ENCODE data around the gene SAMD4B.
A peak's percentile ranks its signal among the peaks of the same experiment; 100 is the strongest.

Gene SAMD4B

GRCh38 chr19:39314016-39314728, 28.0 kb upstream of the SAMD4B start:
- H3K9me3 ChIP-seq (ENCODE audit: control insufficient read depth, low read length), result no peaks in the 10 kb centered on the region
- WGBS, 2 experiments, result 95 to 97% methylated on average over 64 of the region's 64 CpGs
- no peaks in the 10 kb centered on the region for H3K36me3 ChIP-seq (ENCODE audit: control insufficient read depth, insufficient read depth, low read length)
- no peak overlapping the region for H3K27ac ChIP-seq (ENCODE audit: insufficient read depth, low read depth, low read length, poor library complexity, severe bottlenecking)
- H3K4me3 ChIP-seq (ENCODE audit: insufficient read depth, low read depth, low read length), result no peak overlapping the region
- H3K27me3 ChIP-seq (ENCODE audit: control insufficient read depth, insufficient read depth, low read length, poor library complexity, severe bottlenecking), result no peaks in the 10 kb centered on the region
- H3K4me1 ChIP-seq (ENCODE audit: control insufficient read depth, insufficient read depth, low read length), result no peaks in the 10 kb centered on the region

GRCh38 chr19:39315933-39316332, 26.3 kb upstream of the SAMD4B start:
- H3K4me3 ChIP-seq (ENCODE audit: insufficient read depth, low read depth, low read length), result no peak overlapping the region
- no peaks in the 10 kb centered on the region for H3K36me3 ChIP-seq (ENCODE audit: control insufficient read depth, insufficient read depth, low read length)
- WGBS, 2 experiments, result 92% methylated on average over 1 of the region's 1 CpG; no CpG with 5 or more reads in 1 of the 2 experiments
- H3K27ac ChIP-seq (ENCODE audit: insufficient read depth, low read depth, low read length, poor library complexity, severe bottlenecking), result no peak overlapping the region
- peaks cover 7% of the 10 kb centered on the region for H3K4me1 ChIP-seq (ENCODE audit: control insufficient read depth, insufficient read depth, low read length)
- peaks cover 13% of the 10 kb centered on the region for H3K27me3 ChIP-seq (ENCODE audit: control insufficient read depth, insufficient read depth, low read length, poor library complexity, severe bottlenecking)
- H3K9me3 ChIP-seq (ENCODE audit: control insufficient read depth, low read length), result no peaks in the 10 kb centered on the region

- H3K36me3 ChIP-seq (ENCODE audit: control insufficient read depth, insufficient read depth, low read length), result no peaks in the 10 kb centered on the region
- H3K27ac ChIP-seq (ENCODE audit: insufficient read depth, low read depth, low read length, poor library complexity, severe bottlenecking), result no peak overlapping the region
- peaks cover 13% of the 10 kb centered on the region for H3K27me3 ChIP-seq (ENCODE audit: control insufficient read depth, insufficient read depth, low read length, poor library complexity, severe bottlenecking)
- H3K4me1 ChIP-seq (ENCODE audit: control insufficient read depth, insufficient read depth, low read length), result peaks cover 7% of the 10 kb centered on the region
- H3K4me3 ChIP-seq (ENCODE audit: insufficient read depth, low read depth, low read length), result no peak overlapping the region
- H3K9me3 ChIP-seq (ENCODE audit: control insufficient read depth, low read length), result no peaks in the 10 kb centered on the region
- 83 to 86% methylated on average over 11 to 12 of the region's 12 CpGs for WGBS, 2 experiments
Measured at GRCh38 chr19:39316627-39317321, 25.4 kb upstream of the SAMD4B start.

- Histone ChIP-seq H3K36me3 (ENCODE audit: control insufficient read depth, insufficient read depth, low read length) (no peaks in the 10 kb centered on the region), H3K9me3 (ENCODE audit: control insufficient read depth, low read length) (no peaks in the 10 kb centered on the region), H3K27ac (ENCODE audit: insufficient read depth, low read depth, low read length, poor library complexity, severe bottlenecking) (no peak overlapping the region), H3K27me3 (ENCODE audit: control insufficient read depth, insufficient read depth, low read length, poor library complexity, severe bottlenecking) (peaks cover 13% of the 10 kb centered on the region), H3K4me1 (ENCODE audit: control insufficient read depth, insufficient read depth, low read length) (peaks cover 7% of the 10 kb centered on the region), H3K4me3 (ENCODE audit: insufficient read depth, low read depth, low read length) (no peak overlapping the region)
- WGBS, 2 experiments, result 90 to 94% methylated on average over 4 of the region's 4 CpGs
Measured at GRCh38 chr19:39317476-39317875, 24.7 kb upstream of the SAMD4B start.

- H3K9me3 ChIP-seq (ENCODE audit: control insufficient read depth, low read length), result no peaks in the 10 kb centered on the region
- peaks cover 7% of the 10 kb centered on the region for H3K4me1 ChIP-seq (ENCODE audit: control insufficient read depth, insufficient read depth, low read length)
- H3K4me3 ChIP-seq (ENCODE audit: insufficient read depth, low read depth, low read length), result no peak overlapping the region
- H3K27ac ChIP-seq (ENCODE audit: insufficient read depth, low read depth, low read length, poor library complexity, severe bottlenecking), result no peak overlapping the region
- WGBS, 2 experiments, result 91 to 93% methylated on average over 5 of the region's 5 CpGs
- H3K36me3 ChIP-seq (ENCODE audit: control insufficient read depth, insufficient read depth, low read length), result no peaks in the 10 kb centered on the region
- peaks cover 13% of the 10 kb centered on the region for H3K27me3 ChIP-seq (ENCODE audit: control insufficient read depth, insufficient read depth, low read length, poor library complexity, severe bottlenecking)
Measured at GRCh38 chr19:39318071-39318470, 24.1 kb upstream of the SAMD4B start.

GRCh38 chr19:39318690-39319089, 23.5 kb upstream of the SAMD4B start:
- no peaks in the 10 kb centered on the region for H3K9me3 ChIP-seq (ENCODE audit: control insufficient read depth, low read length)
- WGBS, 2 experiments, result 94% methylated on average over 4 of the region's 4 CpGs
- H3K36me3 ChIP-seq (ENCODE audit: control insufficient read depth, insufficient read depth, low read length), result no peaks in the 10 kb centered on the region

GRCh38 chr19:39319098-39319891, 22.9 kb upstream of the SAMD4B start:
- no peak overlapping the region for H3K27ac ChIP-seq (ENCODE audit: insufficient read depth, low read depth, low read length, poor library complexity, severe bottlenecking)

More at GRCh38 chr19:39318690-39319089, 23.5 kb upstream of the SAMD4B start:
- Histone ChIP-seq H3K4me1 (ENCODE audit: control insufficient read depth, insufficient read depth, low read length) (peaks cover 7% of the 10 kb centered on the region), H3K27me3 (ENCODE audit: control insufficient read depth, insufficient read depth, low read length, poor library complexity, severe bottlenecking) (peaks cover 13% of the 10 kb centered on the region), H3K4me3 (ENCODE audit: insufficient read depth, low read depth, low read length) (no peak overlapping the region), H3K27ac (ENCODE audit: insufficient read depth, low read depth, low read length, poor library complexity, severe bottlenecking) (no peak overlapping the region)

GRCh38 chr19:39319892-39320248, 22.4 kb upstream of the SAMD4B start:
- H3K27me3 ChIP-seq (ENCODE audit: control insufficient read depth, insufficient read depth, low read length, poor library complexity, severe bottlenecking), result peaks cover 18% of the 10 kb centered on the region

More at GRCh38 chr19:39319098-39319891, 22.9 kb upstream of the SAMD4B start:
- 84 to 89% methylated on average over 5 of the region's 5 CpGs for WGBS, 2 experiments
- peaks cover 7% of the 10 kb centered on the region for H3K4me1 ChIP-seq (ENCODE audit: control insufficient read depth, insufficient read depth, low read length)
- H3K4me3 ChIP-seq (ENCODE audit: insufficient read depth, low read depth, low read length), result peak overlapping the region; percentile 65
- no peaks in the 10 kb centered on the region for H3K36me3 ChIP-seq (ENCODE audit: control insufficient read depth, insufficient read depth, low read length)
- peaks cover 16% of the 10 kb centered on the region for H3K27me3 ChIP-seq (ENCODE audit: control insufficient read depth, insufficient read depth, low read length, poor library complexity, severe bottlenecking)
- no peaks in the 10 kb centered on the region for H3K9me3 ChIP-seq (ENCODE audit: control insufficient read depth, low read length)

GRCh38 chr19:39321117-39321831, 20.9 kb upstream of the SAMD4B start:
- Histone ChIP-seq H3K36me3 (ENCODE audit: control insufficient read depth, insufficient read depth, low read length) (no peaks in the 10 kb centered on the region), H3K27me3 (ENCODE audit: control insufficient read depth, insufficient read depth, low read length, poor library complexity, severe bottlenecking) (peaks cover 18% of the 10 kb centered on the region), H3K4me3 (ENCODE audit: insufficient read depth, low read depth, low read length) (no peak overlapping the region), H3K4me1 (ENCODE audit: control insufficient read depth, insufficient read depth, low read length) (peaks cover 7% of the 10 kb centered on the region), H3K27ac (ENCODE audit: insufficient read depth, low read depth, low read length, poor library complexity, severe bottlenecking) (no peak overlapping the region), H3K9me3 (ENCODE audit: control insufficient read depth, low read length) (no peaks in the 10 kb centered on the region)
- 19 to 25% methylated on average over 8 to 10 of the region's 10 CpGs for WGBS, 2 experiments

More at GRCh38 chr19:39319892-39320248, 22.4 kb upstream of the SAMD4B start:
- peak overlapping the region; percentile 65 for H3K4me3 ChIP-seq (ENCODE audit: insufficient read depth, low read depth, low read length)
- peaks cover 7% of the 10 kb centered on the region for H3K4me1 ChIP-seq (ENCODE audit: control insufficient read depth, insufficient read depth, low read length)
- no peak overlapping the region for H3K27ac ChIP-seq (ENCODE audit: insufficient read depth, low read depth, low read length, poor library complexity, severe bottlenecking)
- H3K36me3 ChIP-seq (ENCODE audit: control insufficient read depth, insufficient read depth, low read length), result no peaks in the 10 kb centered on the region
- WGBS, 2 experiments, result 9 to 10% methylated on average over 10 to 13 of the region's 16 CpGs
- H3K9me3 ChIP-seq (ENCODE audit: control insufficient read depth, low read length), result no peaks in the 10 kb centered on the region

All from ectodermal cell (in vitro differentiated cells).